ENCODE measurements around the gene ZNF358. TPM values are rescaled to one million over a fixed set of nuclear protein-coding genes. Genes with fewer than 3 reads are reported as not detected.
A peak's percentile ranks its signal among the peaks of the same experiment; 100 is the strongest.

The ZNF358 gene
- total and polyA plus RNA-seq, 3 donors from 2014 or later, result 21.0 to 35.9 (median 28.7) TPM

DNA sequence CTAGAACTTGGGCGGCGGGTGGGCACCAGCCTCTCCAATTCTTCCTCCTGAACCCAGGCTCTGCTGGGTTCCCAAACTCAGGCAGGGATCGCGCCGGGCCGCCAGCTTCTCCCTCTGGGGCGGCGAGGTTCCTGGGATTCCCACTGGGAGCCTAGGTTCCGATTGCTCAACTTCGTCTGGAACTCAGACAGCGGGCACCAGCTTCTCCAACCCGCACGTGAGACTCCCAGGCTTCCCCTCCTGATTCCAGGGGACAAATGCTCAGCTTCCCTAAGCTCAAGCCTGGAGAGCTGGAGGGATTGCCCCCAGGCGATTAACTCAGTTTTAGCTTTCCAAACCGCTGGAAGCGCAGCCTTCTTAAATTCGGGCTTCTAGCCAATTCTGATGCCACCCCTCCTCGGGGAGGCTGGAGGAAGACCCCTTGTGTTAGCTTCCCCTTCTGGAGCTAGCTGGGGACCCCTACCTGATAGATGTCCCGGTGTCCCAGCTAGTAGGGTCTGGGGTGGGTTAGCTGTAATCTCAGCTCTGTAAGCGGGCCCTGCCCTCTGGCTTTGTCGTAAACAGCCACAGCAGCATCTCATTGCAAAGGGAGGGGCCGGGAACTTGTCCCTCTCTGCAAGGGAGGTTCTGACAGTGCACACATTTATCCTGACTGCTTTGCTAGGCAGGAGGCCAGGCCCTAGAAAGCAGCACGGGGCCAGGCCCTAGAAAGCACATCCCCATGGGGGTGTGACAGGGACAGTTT is 7.2 kb downstream of the ZNF358 start:
- no peak for DNase-seq
- peak overlapping the region; percentile 62 to 78 for H3K4me3 ChIP-seq
- peaks cover 13% of the 10 kb centered on the region for H3K4me1 ChIP-seq
- H3K36me3 ChIP-seq (ENCODE audit: low read depth, missing control alignments), result no peaks in the 10 kb centered on the region
- H3K27me3 ChIP-seq, result no peaks in the 10 kb centered on the region
- no peaks in the 10 kb centered on the region for H3K9me3 ChIP-seq
- no peak for TF ChIP-seq CTCF (IDR thresholded peaks at IDR 0.05)
- no peak for TF ChIP-seq POLR2A (IDR thresholded peaks at IDR 0.05)
- H3K27ac ChIP-seq, result no peak overlapping the region
- intact Hi-C loops (cut with DNase I; ENCODE audit: low total_unique reads), result no loop called here
- WGBS, 2 donors, result 1 to 3% methylated on average over 15 to 23 of the region's 23 CpGs

DNA sequence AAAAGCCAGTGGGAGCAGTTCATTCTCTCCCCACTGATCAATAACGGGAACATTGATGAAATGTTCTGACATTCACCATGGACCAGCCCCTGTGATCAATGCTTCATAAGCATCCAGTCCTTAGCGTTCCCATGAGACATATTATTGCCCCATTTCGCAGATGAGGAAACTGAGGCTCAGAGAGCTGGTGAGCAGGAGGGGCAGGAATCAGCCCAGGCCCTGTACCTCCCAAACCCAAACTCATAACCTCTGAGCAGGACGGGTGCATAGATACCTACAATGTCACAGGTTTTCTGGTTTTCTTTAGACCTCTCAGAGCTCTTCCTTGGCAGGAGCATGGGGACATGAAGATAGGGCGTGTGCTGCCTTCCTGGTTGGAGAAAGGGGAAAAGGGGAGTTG is 8.6 kb downstream of the ZNF358 start:
- peaks cover 13% of the 10 kb centered on the region for H3K4me1 ChIP-seq
- no peak for TF ChIP-seq POLR2A (IDR thresholded peaks at IDR 0.05)
- no peak for TF ChIP-seq CTCF (IDR thresholded peaks at IDR 0.05)
- no peaks in the 10 kb centered on the region for H3K36me3 ChIP-seq (ENCODE audit: low read depth, missing control alignments)
- WGBS, 2 donors, result 81 to 98% methylated on average over 5 of the region's 5 CpGs
- no peak overlapping the region for H3K4me3 ChIP-seq
- no peak overlapping the region for H3K27ac ChIP-seq
- H3K27me3 ChIP-seq, result no peaks in the 10 kb centered on the region
- intact Hi-C loops (cut with DNase I; ENCODE audit: low total_unique reads), result no loop called here
- DNase-seq, result no peak
- no peaks in the 10 kb centered on the region for H3K9me3 ChIP-seq

DNA sequence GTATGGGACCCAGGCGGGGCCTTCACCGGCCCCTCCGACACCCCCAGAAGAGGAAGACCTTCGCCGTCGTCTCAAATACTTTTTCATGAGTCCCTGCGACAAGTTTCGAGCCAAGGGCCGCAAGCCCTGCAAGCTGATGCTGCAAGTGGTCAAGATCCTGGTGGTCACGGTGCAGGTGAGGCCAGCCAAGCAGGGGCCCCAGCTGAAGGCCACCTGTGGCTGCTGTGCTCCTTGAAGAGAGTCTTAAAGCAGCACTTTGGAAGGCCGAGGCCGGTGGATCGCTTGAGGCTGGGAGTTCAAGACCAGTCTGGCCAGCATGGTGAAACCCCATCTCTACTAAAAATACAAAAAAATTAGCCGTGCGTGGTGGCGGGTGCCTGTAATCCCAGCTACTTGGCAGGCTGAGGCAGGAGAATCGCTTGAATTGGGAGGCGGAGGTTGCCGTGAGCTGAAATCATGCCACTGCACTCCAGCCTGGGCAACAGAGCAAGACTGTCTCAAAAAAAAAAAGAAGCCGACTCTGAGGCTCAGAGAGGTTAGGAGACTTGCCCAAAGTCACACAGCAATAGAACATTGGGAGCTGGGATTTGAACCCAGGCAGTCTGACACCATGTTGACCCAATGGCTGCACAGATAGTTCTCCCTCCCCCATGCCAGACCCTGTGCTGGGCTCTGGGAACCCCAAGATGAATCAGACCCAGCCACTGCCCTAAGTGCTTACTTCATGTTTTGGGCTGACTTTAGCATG is 9.3 kb downstream of the ZNF358 start:
- Histone ChIP-seq H3K27ac (no peak overlapping the region), H3K9me3 (no peaks in the 10 kb centered on the region), H3K4me3 (no peak overlapping the region), H3K36me3 (ENCODE audit: low read depth, missing control alignments) (no peaks in the 10 kb centered on the region), H3K27me3 (no peaks in the 10 kb centered on the region), H3K4me1 (peaks cover 13% of the 10 kb centered on the region)
- no peak for DNase-seq
- intact Hi-C loops (cut with DNase I; ENCODE audit: low total_unique reads), result no loop called here
- no peak for TF ChIP-seq POLR2A (IDR thresholded peaks at IDR 0.05)
- no peak for TF ChIP-seq CTCF (IDR thresholded peaks at IDR 0.05)
- WGBS, 2 donors, result 93 to 95% methylated on average over 14 to 20 of the region's 20 CpGs

GRCh38 chr19:7526059-7526929 is 10.4 kb downstream of the ZNF358 start:
- no peak overlapping the region for H3K4me3 ChIP-seq
- intact Hi-C loops (cut with DNase I; ENCODE audit: low total_unique reads), result no loop called here
- H3K9me3 ChIP-seq, result no peaks in the 10 kb centered on the region
- no peaks in the 10 kb centered on the region for H3K36me3 ChIP-seq (ENCODE audit: low read depth, missing control alignments)
- TF ChIP-seq CTCF (IDR thresholded peaks at IDR 0.05) (no peak), POLR2A (IDR thresholded peaks at IDR 0.05) (no peak)
- H3K27me3 ChIP-seq, result no peaks in the 10 kb centered on the region
- no peak for DNase-seq
- WGBS, 2 donors, result 85 to 91% methylated on average over 23 to 31 of the region's 31 CpGs
- peaks cover 13% of the 10 kb centered on the region for H3K4me1 ChIP-seq
- no peak overlapping the region for H3K27ac ChIP-seq

All from testis (tissue), 3 donors.